HEK293T (cell line): ENCODE data around the gene CES5A.
"Not testable (repeated sequence)": the region's sequence is repeated elsewhere in the genome, so short reads cannot be mapped to it uniquely, and the experiment has no call there.

ENCODE experiments used
- BHLHE40 ChIP-seq: fragments of 450-650 bp; IDR thresholded peaks from 2 replicates; pipeline ENCODE4 v1.6.1; 2016; ENCODE audit warnings: mild to moderate bottlenecking, moderate library complexity, borderline replicate concordance
- ZNF384 ChIP-seq: fragments of 450-650 bp; IDR thresholded peaks from 2 replicates; pipeline ENCODE4 v1.6.1; 2016

GRCh38 chr16:55829232-55829631, 45.9 kb downstream of the CES5A start:
- TF ChIP-seq BHLHE40, ZNF384: not testable (repeated sequence)
